Testis (tissue), 3 donors: ENCODE data around the gene TRAT1. TPM values are rescaled to one million over a fixed set of nuclear protein-coding genes. Genes with fewer than 3 reads are reported as not detected.

ENCODE experiments used
- DNase-seq: peaks from one replicate; pipeline ENCODE4 v3.0.0-alpha.2; 2019
- H3K27ac ChIP-seq, 2 donors: fragments of 200-600 bp; sonication (generic); one replicate each; pipeline ENCODE4 v1.5.1; 2019
- H3K27me3 ChIP-seq: fragments of 200-600 bp; sonication (generic); one replicate; pipeline ENCODE4 v1.5.1; 2019
- H3K36me3 ChIP-seq: fragments of 200-600 bp; sonication (generic); one replicate; pipeline ENCODE4 v1.5.1; 2017; ENCODE audit warnings: low read depth; ENCODE audit errors: missing control alignments
- H3K4me1 ChIP-seq: fragments of 200-600 bp; sonication (generic); one replicate; pipeline ENCODE4 v1.5.1; 2019
- H3K4me3 ChIP-seq, 2 donors: fragments of 200-600 bp; sonication (generic); one replicate each; pipeline ENCODE4 v1.5.1; 2017 to 2019
- H3K9me3 ChIP-seq: fragments of 200-600 bp; sonication (generic); one replicate; pipeline ENCODE4 v1.5.1; 2017
- POLR2A ChIP-seq: fragments of 450-650 bp; IDR thresholded peaks from one replicate; pipeline ENCODE4 v1.6.1; 2017; ENCODE audit warnings: antibody characterized with exemption, mild to moderate bottlenecking, moderate library complexity
- WGBS, 2 donors: methylation state at CpG; one replicate each; pipeline ENCODE4 v1.1.5; 2018; 5-methylcytosine and 5-hydroxymethylcytosine counted together
- intact Hi-C: fragments of 100-400 bp; cut with DNase I; formaldehyde crosslinking; loops from one replicate; pipeline ENCODE4 v1.15.1; 2023; ENCODE audit warnings: low total_unique reads
- polyA plus RNA-seq: library from polyadenylated mRNA; stranded (reverse); fragments of 350-450 nt; fragmentation: Illumina TruSeq; extraction: RNeasy Lipid Tissue Mini Kit (QIAGEN cat#74804); gene quantifications from one replicate; pipeline ENCODE4 v1.2.3, GENCODE V29; 2014; ENCODE audit warnings: low read depth, low replicate concordance; ENCODE audit not compliant: insufficient read depth
- total RNA-seq, 2 donors: library from RNA; depleted of rRNA; stranded (reverse); fragments of >200 nt; gene quantifications; one replicate each; pipeline ENCODE4 v1.2.3, GENCODE V29; 2016
- TF ChIP-seq, protein P1 (sequence below), 3 experiments: fragments of 450-650 bp in 2 of 3; fragments of 200-600 bp in 1 of 3; sonication (generic) in 1 of 3; IDR thresholded peaks; one replicate each; pipeline ENCODE4 v1.5.1; 2016 to 2019; ENCODE audit warnings: antibody characterized with exemption in 3 of 3, mild to moderate bottlenecking in 2 of 3, moderate library complexity in 1 of 3

Gene TRAT1
- total and polyA plus RNA-seq, 3 donors from 2014 or later = 0.25 to 0.84 TPM; not detected in 1

GRCh38 chr3:108830991-108831614 is 8.5 kb downstream of the TRAT1 start:
- no peak for TF ChIP-seq POLR2A
- TF ChIP-seq, protein P1, sequence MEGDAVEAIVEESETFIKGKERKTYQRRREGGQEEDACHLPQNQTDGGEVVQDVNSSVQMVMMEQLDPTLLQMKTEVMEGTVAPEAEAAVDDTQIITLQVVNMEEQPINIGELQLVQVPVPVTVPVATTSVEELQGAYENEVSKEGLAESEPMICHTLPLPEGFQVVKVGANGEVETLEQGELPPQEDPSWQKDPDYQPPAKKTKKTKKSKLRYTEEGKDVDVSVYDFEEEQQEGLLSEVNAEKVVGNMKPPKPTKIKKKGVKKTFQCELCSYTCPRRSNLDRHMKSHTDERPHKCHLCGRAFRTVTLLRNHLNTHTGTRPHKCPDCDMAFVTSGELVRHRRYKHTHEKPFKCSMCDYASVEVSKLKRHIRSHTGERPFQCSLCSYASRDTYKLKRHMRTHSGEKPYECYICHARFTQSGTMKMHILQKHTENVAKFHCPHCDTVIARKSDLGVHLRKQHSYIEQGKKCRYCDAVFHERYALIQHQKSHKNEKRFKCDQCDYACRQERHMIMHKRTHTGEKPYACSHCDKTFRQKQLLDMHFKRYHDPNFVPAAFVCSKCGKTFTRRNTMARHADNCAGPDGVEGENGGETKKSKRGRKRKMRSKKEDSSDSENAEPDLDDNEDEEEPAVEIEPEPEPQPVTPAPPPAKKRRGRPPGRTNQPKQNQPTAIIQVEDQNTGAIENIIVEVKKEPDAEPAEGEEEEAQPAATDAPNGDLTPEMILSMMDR (IDR thresholded peaks at IDR 0.05) = no peak
- no peak for DNase-seq
- Histone ChIP-seq H3K4me3 (no peak overlapping the region), H3K9me3 (no peaks in the 10 kb centered on the region), H3K4me1 (no peaks in the 10 kb centered on the region), H3K27ac (no peak overlapping the region), H3K36me3 (no peaks in the 10 kb centered on the region), H3K27me3 (no peaks in the 10 kb centered on the region)
- intact Hi-C loops = no loop called here
- 87 to 88% methylated on average over 4 of the region's 4 CpGs for WGBS, 2 donors

DNA sequence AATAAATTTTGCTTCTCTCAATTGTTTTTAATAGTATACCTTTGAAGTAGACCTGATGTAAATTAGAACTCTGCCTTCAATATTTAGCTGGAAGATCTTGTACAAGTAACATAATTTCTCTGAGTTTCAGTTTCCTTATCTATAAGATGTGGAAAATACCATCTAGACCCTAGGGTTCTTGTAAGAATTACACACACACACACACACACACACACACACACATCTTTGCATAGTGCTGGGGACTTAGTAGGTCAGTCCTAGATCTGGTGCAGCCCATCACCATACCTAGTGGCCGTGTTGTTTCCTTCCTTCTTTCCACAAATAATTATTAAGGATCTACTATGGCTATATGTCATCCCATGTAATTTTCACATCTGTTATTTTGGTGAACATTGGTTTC is 11.0 kb downstream of the TRAT1 start:
- Histone ChIP-seq H3K9me3 (no peaks in the 10 kb centered on the region), H3K27ac (no peak overlapping the region), H3K27me3 (no peaks in the 10 kb centered on the region), H3K4me3 (no peak overlapping the region), H3K36me3 (no peaks in the 10 kb centered on the region), H3K4me1 (no peaks in the 10 kb centered on the region)
- TF ChIP-seq, protein P1 (IDR thresholded peaks at IDR 0.05) = no peak
- TF ChIP-seq POLR2A = no peak
- no peak for DNase-seq
- intact Hi-C loops = no loop called here
- 73 to 91% methylated on average over 1 of the region's 1 CpG for WGBS, 2 donors

DNA sequence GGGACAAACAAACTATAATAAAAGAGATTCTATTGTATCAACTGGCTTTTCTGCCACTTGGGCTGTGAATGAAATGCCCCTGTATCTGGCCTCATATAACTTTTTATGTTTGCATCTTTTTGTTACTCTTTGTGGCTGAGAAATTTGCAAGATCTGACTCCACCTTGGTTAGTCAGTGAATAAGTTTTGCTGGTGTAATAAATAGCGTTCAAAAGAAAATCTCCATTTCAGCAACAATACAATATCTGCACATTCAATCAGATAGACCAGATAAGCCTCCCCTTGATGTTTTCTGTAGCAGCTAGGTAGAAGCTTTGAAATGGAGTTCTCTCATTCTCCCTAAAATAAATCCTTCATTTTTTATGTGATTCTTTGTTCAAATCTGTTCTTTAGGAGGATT is 12.0 kb downstream of the TRAT1 start:
- no peaks in the 10 kb centered on the region for H3K27me3 ChIP-seq
- H3K36me3 ChIP-seq = no peaks in the 10 kb centered on the region
- TF ChIP-seq, protein P1 (IDR thresholded peaks at IDR 0.05) = no peak
- no peak for TF ChIP-seq POLR2A
- H3K4me3 ChIP-seq = no peak overlapping the region
- H3K9me3 ChIP-seq = no peaks in the 10 kb centered on the region
- 88 to 100% methylated on average over 1 of the region's 1 CpG for WGBS, 2 donors
- intact Hi-C loops = no loop called here
- no peak for DNase-seq
- no peaks in the 10 kb centered on the region for H3K4me1 ChIP-seq
- H3K27ac ChIP-seq = no peak overlapping the region

DNA sequence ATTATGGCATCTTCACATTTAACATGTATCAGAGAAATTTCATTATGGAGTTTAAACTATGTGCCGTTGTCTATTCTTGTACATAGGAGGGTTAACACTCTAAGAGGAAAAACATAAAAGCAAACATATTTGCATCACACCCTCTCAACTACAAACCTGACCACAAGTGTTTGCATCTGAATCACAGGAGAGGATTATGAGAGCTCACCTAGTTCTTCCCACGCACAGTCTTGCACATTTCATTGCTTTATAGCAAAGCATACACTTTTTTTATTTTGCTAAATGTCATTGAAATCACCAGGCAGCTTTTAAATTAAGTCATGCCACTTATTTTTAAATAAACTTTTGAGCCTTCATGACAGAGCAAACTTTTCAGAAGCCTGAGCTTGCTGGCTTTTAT is 12.5 kb downstream of the TRAT1 start:
- Histone ChIP-seq H3K27me3 (no peaks in the 10 kb centered on the region), H3K36me3 (no peaks in the 10 kb centered on the region), H3K4me1 (no peaks in the 10 kb centered on the region), H3K27ac (no peak overlapping the region), H3K4me3 (no peak overlapping the region), H3K9me3 (no peaks in the 10 kb centered on the region)
- intact Hi-C loops = no loop called here
- no peak for TF ChIP-seq POLR2A
- TF ChIP-seq, protein P1 (IDR thresholded peaks at IDR 0.05) = no peak
- DNase-seq = no peak
- WGBS, 2 donors = 72 to 80% methylated on average over 2 of the region's 2 CpGs

GRCh38 chr3:108838436-108838835 is 15.8 kb downstream of the TRAT1 start:
- WGBS, 2 donors = 65 to 70% methylated on average over 3 of the region's 3 CpGs
- DNase-seq = no peak
- intact Hi-C loops = no loop called here
- no peak for TF ChIP-seq POLR2A
- TF ChIP-seq, protein P1 (IDR thresholded peaks at IDR 0.05) = no peak
- no peaks in the 10 kb centered on the region for H3K36me3 ChIP-seq
- H3K9me3 ChIP-seq = no peaks in the 10 kb centered on the region
- H3K4me1 ChIP-seq = no peaks in the 10 kb centered on the region
- H3K4me3 ChIP-seq = no peak overlapping the region
- no peak overlapping the region for H3K27ac ChIP-seq
- H3K27me3 ChIP-seq = no peaks in the 10 kb centered on the region
